DOHH2 (cell line): ENCODE results near the gene TPPP3.
A peak's percentile ranks its signal among the peaks of the same experiment; 100 is the strongest.

Source experiments
- H3F3A ChIP-seq: fragments of 200-600 bp; sonication (generic), shearing (Covaris generic); 2 replicates; pipeline ENCODE4 v1.6.0; 2016; ENCODE audit warnings: antibody characterized with exemption, mild to moderate bottlenecking; ENCODE audit not compliant: control insufficient read depth, insufficient read depth
- H3K27ac ChIP-seq: fragments of 200-600 bp; sonication (generic); 2 replicates; pipeline ENCODE4 v1.5.1; 2014; ENCODE audit warnings: low read depth, mild to moderate bottlenecking, low read length, moderate library complexity
- H3K27me3 ChIP-seq: fragments of 200-600 bp; sonication (generic); 2 replicates; pipeline ENCODE4 v1.6.1; 2014; ENCODE audit warnings: mild to moderate bottlenecking, low read length, mixed read lengths; ENCODE audit not compliant: control insufficient read depth
- H3K36me3 ChIP-seq: fragments of 200-600 bp; sonication (generic); 2 replicates; pipeline ENCODE4 v1.6.1; 2014; ENCODE audit warnings: mild to moderate bottlenecking, low read length, moderate library complexity, mixed read lengths; ENCODE audit not compliant: control insufficient read depth
- H3K4me1 ChIP-seq: fragments of 200-600 bp; sonication (generic); 2 replicates; pipeline ENCODE4 v1.6.1; 2014; ENCODE audit warnings: mild to moderate bottlenecking, low read length, mixed read lengths; ENCODE audit not compliant: control insufficient read depth
- H3K4me2 ChIP-seq: fragments of 200-600 bp; sonication (generic); 2 replicates; pipeline ENCODE4 v1.6.0; 2014; ENCODE audit warnings: mild to moderate bottlenecking, low read length, moderate library complexity
- H3K4me3 ChIP-seq: fragments of 200-600 bp; sonication (generic); 2 replicates; pipeline ENCODE4 v1.5.1; 2014; ENCODE audit warnings: mild to moderate bottlenecking, low read length, mixed read lengths
- H3K79me2 ChIP-seq: fragments of 200-600 bp; sonication (generic); 2 replicates; pipeline ENCODE4 v1.6.1; 2014; ENCODE audit warnings: mild to moderate bottlenecking, low read length, mixed read lengths; ENCODE audit not compliant: control insufficient read depth
- H3K9me2 ChIP-seq: fragments of 200-600 bp; sonication (generic); replicated peaks from 2 replicates; pipeline ENCODE4 v1.6.1; 2014; ENCODE audit warnings: mild to moderate bottlenecking, low read length, mixed read lengths; ENCODE audit not compliant: control insufficient read depth
- H3K9me3 ChIP-seq: fragments of 200-600 bp; sonication (generic); 2 replicates; pipeline ENCODE4 v1.6.1; 2014; ENCODE audit warnings: antibody characterized with exemption, low read length, mixed read lengths; ENCODE audit not compliant: control insufficient read depth, insufficient read depth
- H4K20me1 ChIP-seq: fragments of 200-600 bp; sonication (generic); 2 replicates; pipeline ENCODE4 v1.6.0; 2014; ENCODE audit warnings: low read depth, mild to moderate bottlenecking, antibody characterized with exemption, low read length, moderate library complexity; ENCODE audit not compliant: control insufficient read depth, insufficient read depth
- EZH2phosphoT487 ChIP-seq: fragments of 200-600 bp; sonication (generic); IDR thresholded peaks from 2 replicates; pipeline ENCODE4 v1.6.1; 2017; ENCODE audit warnings: borderline replicate concordance, mild to moderate bottlenecking, antibody characterized with exemption, low read length, moderate library complexity, mixed read lengths
- TF ChIP-seq, protein P1 (sequence below): fragments of 200-600 bp; sonication (generic); IDR thresholded peaks from one replicate; pipeline ENCODE4 v1.5.1; 2014; ENCODE audit warnings: antibody characterized with exemption, mild to moderate bottlenecking, low read depth, low read length; ENCODE audit not compliant: poor library complexity, severe bottlenecking

Gene TPPP3

DNA sequence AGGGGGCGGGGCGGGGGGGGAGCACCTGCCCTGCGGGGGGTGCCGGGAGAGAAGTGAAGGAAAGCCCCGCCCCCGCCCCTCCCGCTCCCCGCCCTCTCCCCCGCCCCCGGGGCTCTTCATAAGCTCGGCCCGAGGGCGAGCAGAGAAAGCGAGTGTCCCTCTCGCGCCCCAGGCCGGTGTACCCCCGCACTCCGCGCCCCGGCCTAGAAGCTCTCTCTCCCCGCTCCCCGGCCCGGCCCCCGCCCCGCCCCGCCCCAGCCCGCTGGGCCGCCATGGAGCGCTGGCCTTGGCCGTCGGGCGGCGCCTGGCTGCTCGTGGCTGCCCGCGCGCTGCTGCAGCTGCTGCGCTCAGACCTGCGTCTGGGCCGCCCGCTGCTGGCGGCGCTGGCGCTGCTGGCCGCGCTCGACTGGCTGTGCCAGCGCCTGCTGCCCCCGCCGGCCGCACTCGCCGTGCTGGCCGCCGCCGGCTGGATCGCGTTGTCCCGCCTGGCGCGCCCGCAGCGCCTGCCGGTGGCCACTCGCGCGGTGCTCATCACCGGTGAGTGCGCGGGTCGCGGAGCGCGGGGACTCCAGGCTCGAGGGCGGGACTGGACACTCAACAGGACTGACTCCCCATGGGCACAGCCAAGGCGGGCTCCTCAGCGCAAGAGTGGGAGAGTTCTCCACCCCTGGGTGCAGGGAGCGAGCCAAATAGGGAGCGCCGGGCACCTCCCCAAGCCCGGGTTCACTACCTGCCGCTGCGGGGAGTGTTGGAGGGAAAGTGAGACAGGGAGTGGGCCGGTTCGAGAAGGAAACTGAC is 37.9 kb upstream of the TPPP3 start, which contains the start of gene HSD11B2:
Gene HSD11B2, plus strand, starts transcription at position 145 of the 798 bp plus-strand sequence. Its CDS starts 128 bp downstream, at position 273.
- no peaks in the 10 kb centered on the region for H3K79me2 ChIP-seq
- H3K27me3 ChIP-seq, result peaks cover 50% of the 10 kb centered on the region
- H3F3A ChIP-seq, result no peaks in the 10 kb centered on the region
- H3K4me1 ChIP-seq, result peaks cover 12% of the 10 kb centered on the region
- no peaks in the 10 kb centered on the region for H3K9me2 ChIP-seq
- peak within 1 kb of the TSS; percentile 66 for H3K4me2 ChIP-seq
- peak within 1 kb of the TSS; percentile 67 for H3K4me3 ChIP-seq
- no peaks in the 10 kb centered on the region for H3K9me3 ChIP-seq
- no peak within 1 kb of the TSS for H3K27ac ChIP-seq
- no peaks in the 10 kb centered on the region for H4K20me1 ChIP-seq
- TF ChIP-seq EZH2phosphoT487, result peak; percentile 76; the same call in 1 of the 2 replicates
- TF ChIP-seq, protein P1, sequence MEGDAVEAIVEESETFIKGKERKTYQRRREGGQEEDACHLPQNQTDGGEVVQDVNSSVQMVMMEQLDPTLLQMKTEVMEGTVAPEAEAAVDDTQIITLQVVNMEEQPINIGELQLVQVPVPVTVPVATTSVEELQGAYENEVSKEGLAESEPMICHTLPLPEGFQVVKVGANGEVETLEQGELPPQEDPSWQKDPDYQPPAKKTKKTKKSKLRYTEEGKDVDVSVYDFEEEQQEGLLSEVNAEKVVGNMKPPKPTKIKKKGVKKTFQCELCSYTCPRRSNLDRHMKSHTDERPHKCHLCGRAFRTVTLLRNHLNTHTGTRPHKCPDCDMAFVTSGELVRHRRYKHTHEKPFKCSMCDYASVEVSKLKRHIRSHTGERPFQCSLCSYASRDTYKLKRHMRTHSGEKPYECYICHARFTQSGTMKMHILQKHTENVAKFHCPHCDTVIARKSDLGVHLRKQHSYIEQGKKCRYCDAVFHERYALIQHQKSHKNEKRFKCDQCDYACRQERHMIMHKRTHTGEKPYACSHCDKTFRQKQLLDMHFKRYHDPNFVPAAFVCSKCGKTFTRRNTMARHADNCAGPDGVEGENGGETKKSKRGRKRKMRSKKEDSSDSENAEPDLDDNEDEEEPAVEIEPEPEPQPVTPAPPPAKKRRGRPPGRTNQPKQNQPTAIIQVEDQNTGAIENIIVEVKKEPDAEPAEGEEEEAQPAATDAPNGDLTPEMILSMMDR, result no peak
- H3K36me3 ChIP-seq, result no peaks in the 10 kb centered on the region

DNA sequence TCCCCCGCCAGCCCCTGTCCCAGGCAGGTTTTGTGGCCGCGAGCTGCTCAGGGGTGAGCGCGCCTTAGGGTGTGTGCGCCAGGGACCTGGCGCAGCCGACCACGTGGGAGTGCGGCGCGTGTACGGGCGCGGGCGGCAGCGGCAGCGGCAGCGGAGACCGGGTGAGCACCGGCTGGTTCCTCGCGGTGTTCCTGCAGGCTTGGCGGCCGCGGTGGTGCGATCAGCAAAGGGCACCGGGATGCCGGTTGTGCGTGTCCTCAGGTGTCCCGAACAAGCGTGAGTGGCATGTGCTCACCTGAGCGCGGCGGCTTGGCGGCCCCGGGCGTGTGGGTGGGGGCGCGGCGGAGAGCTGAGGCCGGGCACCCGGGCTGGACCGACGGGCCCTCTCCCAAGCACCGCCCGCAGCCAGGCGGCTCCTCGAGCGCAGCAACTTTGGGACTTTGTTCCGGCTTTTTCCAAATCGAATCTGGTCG is 37.2 kb upstream of the TPPP3 start:
- Histone ChIP-seq H3K79me2 (no peaks in the 10 kb centered on the region), H3K9me3 (no peaks in the 10 kb centered on the region), H3K4me3 (peak overlapping the region; percentile 67), H3K27ac (no peak overlapping the region), H3K27me3 (peaks cover 50% of the 10 kb centered on the region), H3K9me2 (no peaks in the 10 kb centered on the region), H3K36me3 (no peaks in the 10 kb centered on the region), H3K4me2 (peak overlapping the region; percentile 66), H3F3A (no peaks in the 10 kb centered on the region), H3K4me1 (peaks cover 12% of the 10 kb centered on the region), H4K20me1 (no peaks in the 10 kb centered on the region)
- peak; percentile 97; the same call in 1 of the 2 replicates for TF ChIP-seq EZH2phosphoT487
- TF ChIP-seq, protein P1, result no peak

DNA sequence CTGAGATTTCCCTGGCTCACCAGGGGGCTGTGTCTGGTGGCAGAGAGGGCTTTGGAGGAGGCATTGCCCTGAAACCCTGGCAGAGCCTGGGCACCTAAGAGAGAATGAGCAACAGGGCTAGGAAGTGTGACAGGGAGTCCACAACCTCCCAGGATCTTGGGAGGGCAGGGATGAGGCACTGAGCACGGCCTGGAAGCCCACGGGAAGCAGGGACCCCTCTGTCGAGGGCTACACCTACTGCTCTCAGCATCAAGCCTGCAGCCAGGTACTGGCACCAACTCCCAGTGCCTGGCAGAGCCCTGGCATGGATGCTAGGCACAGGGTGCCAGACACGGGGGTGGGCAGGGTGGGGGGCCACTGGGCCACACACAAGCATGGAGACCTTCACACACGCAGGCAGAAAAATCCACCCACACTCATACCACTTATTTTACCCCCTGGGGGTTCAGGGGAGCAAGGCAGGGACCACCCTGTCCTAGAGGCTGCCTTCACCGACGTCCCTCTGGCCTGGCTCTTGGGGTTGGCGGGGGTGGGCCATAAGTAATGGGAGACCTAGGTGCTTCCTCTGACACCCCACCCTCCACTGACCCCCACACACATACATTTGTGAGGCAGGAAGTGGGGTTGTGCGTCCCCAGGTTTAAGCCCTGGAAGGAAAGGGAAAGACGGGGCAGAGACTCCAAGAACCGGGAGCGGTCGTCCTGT is 36.7 kb upstream of the TPPP3 start:
- Histone ChIP-seq H3K36me3 (no peaks in the 10 kb centered on the region), H3F3A (no peaks in the 10 kb centered on the region), H3K9me2 (no peaks in the 10 kb centered on the region), H4K20me1 (no peaks in the 10 kb centered on the region), H3K27ac (no peak overlapping the region), H3K4me2 (peak overlapping the region; percentile 66), H3K9me3 (no peaks in the 10 kb centered on the region), H3K27me3 (peaks cover 50% of the 10 kb centered on the region), H3K79me2 (no peaks in the 10 kb centered on the region), H3K4me1 (peaks cover 9% of the 10 kb centered on the region), H3K4me3 (peak overlapping the region; percentile 67)
- no peak for TF ChIP-seq EZH2phosphoT487
- TF ChIP-seq, protein P1, result no peak
